Activated CD8-positive, alpha-beta memory T cell treated with anti-CD3 and anti-CD28 coated beads for 4 hours (primary cell): ENCODE data around the gene SEC22C.
"Not testable (repeated sequence)": the region's sequence is repeated elsewhere in the genome, so short reads cannot be mapped to it uniquely, and the experiment has no call there.

Experiments used
- DNase-seq, 2 donors: peaks; one replicate each; pipeline ENCODE4 v3.0.0-alpha.2; 2020; ENCODE audit warnings: low read depth in 2 of 2

Gene SEC22C

GRCh38 chr3:42581400-42581708 is 413 bp downstream of the SEC22C start:
- DNase-seq = no peak

- not testable (repeated sequence) for DNase-seq
Measured at GRCh38 chr3:42579346-42579745, 2.4 kb downstream of the SEC22C start.

GRCh38 chr3:42578054-42578453 is 3.7 kb downstream of the SEC22C start:
- DNase-seq = no peak

- DNase-seq = no peak
Measured at GRCh38 chr3:42575137-42575741, 6.5 kb downstream of the SEC22C start.

- DNase-seq = no peak
Measured at GRCh38 chr3:42572278-42572677, 9.5 kb downstream of the SEC22C start.

- no peak for DNase-seq
Measured at GRCh38 chr3:42569593-42570142, 12.1 kb downstream of the SEC22C start.

- no peak for DNase-seq
Measured at GRCh38 chr3:42562047-42562907, 19.5 kb downstream of the SEC22C start.

- no peak for DNase-seq
Measured at GRCh38 chr3:42557854-42558253, 23.9 kb downstream of the SEC22C start.

GRCh38 chr3:42556817-42557216 is 24.9 kb downstream of the SEC22C start:
- not testable (repeated sequence) for DNase-seq

- no peak for DNase-seq
Measured at GRCh38 chr3:42556089-42556632, 25.6 kb downstream of the SEC22C start.

GRCh38 chr3:42552830-42553229 is 28.9 kb downstream of the SEC22C start:
- no peak for DNase-seq

GRCh38 chr3:42550250-42550649 is 31.5 kb downstream of the SEC22C start:
- no peak for DNase-seq

- no peak for DNase-seq
Measured at GRCh38 chr3:42549131-42549530, 32.6 kb downstream of the SEC22C start.

- DNase-seq = peak; percentile 43 to 45
Measured at GRCh38 chr3:42547401-42547945, 34.3 kb downstream of the SEC22C start.

- DNase-seq = no peak
Measured at GRCh38 chr3:42546691-42547213, 35.0 kb downstream of the SEC22C start.

- DNase-seq = no peak
Measured at GRCh38 chr3:42545284-42545900, 36.4 kb downstream of the SEC22C start.

GRCh38 chr3:42544492-42545283 is 37.1 kb downstream of the SEC22C start:
- DNase-seq = no peak

GRCh38 chr3:42541079-42541478 is 40.7 kb downstream of the SEC22C start:
- no peak for DNase-seq

- peak; percentile 22 to 33 for DNase-seq
Measured at GRCh38 chr3:42539871-42540714, 41.7 kb downstream of the SEC22C start.

- no peak for DNase-seq
Measured at GRCh38 chr3:42537350-42537749, 44.4 kb downstream of the SEC22C start.
